ENCODE data around the gene ADGRL3.
"Not testable (repeated sequence)": the region's sequence is repeated elsewhere in the genome, so short reads cannot be mapped to it uniquely, and the experiment has no call there.

ADGRL3 gene

DNA sequence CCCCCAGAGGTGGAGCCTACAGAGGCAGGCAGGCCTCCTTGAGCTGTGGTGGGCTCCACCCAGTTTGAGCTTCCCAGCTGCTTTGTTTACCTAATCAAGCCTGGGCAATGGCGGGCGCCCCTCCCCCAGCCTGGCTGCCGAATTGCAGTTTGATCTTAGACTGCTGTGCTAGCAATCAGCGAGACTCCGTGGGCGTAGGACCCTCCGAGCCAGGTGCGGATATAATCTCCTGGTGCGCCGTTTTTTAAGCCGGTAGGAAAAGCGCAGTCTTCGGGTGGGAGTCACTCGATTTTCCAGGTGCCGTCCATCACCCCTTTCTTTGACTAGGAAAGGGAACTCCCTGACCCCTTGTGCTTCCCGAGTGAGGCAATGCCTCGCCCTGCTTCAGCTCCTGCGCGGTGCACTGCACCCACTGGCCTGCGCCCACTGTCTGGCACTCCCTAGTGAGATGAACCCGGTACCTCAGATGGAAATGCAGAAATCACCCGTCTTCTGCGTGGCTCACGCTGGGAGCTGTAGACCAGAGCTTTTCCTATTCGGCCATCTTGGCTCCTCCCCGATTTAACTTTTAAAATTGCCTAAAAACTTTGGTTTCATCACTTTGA lies 446.7 kb downstream of the ADGRL3 start:
- not testable (repeated sequence) for DNase-seq

DNA sequence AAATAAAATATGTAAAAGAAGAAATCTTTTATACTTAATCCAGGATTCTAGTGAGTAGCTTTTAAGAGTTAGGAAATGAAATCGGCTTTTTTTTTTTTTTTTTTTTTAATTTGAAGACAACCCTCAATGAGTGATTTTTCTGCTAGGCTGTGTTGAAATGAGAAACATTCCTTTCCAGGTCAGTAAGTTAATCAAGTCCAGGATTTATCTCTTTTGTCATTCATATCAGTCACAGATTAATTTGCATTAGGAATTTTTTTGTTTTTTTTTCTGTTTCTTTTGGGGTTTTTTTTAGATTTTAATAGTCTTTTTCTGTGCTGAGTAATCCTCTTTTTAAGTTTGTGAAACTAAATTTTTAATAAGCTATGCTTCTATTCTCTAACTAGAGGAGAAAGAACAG lies 448.1 kb downstream of the ADGRL3 start:
- DNase-seq: no peak

DNA sequence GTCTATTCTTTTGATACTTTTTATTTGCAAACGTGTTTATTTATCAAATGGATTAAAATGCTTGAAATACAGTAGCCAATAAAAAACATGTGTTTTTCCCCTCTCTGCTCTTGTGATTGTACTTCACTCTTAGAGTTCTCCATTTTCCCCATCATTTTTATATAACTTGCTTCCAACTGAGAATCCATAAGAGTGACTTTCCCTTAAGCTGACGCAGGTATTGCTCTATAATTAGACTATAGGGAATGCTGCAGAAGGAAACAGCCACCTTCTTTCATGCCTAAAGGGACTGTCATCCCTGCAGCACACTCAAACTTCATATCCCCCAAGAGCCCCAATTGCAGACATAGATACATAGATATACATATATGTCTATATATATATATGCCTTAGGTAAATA lies 456.9 kb downstream of the ADGRL3 start:
- DNase-seq: no peak

DNA sequence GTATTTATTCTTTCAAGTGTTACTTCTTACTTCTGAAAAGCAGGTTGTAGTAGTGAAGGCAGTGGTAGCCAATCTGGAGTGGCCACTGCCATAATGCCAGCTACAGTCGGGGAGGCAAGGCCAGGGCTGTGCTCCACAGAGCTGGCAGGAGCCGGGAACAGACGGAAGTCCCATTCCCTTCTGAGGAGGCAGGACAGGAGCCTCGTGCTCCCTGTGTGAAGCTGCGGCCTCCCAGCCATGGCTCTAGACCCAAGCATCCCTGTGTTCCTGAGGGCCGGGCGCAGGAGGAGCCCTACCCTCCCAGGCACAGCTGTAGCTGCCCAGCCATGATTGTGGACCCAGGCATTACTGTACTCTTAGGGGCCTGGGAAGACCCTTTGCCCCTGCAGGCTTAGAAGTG lies 461.8 kb downstream of the ADGRL3 start:
- DNase-seq: no peak

DNA sequence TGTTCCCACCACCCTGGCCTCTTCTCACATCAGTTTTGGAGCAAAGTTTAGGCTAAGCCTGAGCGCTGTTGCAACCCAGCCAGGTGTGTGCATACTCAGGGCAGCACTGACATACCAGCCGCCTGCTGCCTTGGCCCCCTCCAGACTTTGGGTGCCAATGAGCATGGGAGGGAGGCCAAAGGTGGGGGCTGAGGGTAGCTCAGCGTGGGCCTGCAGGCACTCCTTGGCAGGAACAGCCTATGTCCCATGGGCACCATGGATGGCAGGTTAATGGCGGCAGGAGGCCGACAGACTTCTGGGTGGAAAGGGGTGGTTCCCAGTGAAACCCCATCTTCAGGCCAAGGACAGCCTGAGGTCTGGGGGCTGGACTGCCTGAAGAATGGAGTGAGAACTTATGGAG lies 462.2 kb downstream of the ADGRL3 start:
- DNase-seq: no peak

DNA sequence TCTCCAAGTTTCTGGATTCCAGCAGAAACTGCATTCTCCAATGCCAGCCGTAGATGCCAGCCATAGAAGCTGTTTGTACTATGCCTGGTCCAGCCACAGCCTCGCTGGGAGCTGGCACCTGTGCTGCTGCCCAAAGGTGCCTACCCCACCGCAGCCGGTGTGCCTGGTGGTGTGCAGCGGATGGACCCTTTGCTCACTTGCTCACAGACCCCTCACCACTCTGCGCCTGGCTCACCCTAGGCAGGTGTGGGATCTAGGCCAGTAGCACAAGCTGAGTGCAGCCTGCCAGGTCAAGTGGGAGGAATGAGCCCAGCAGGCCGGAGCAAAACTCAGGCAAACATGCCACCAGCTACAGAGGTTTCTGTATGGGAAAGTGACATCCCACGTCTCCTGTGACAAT lies 463.2 kb downstream of the ADGRL3 start:
- no peak for DNase-seq

DNA sequence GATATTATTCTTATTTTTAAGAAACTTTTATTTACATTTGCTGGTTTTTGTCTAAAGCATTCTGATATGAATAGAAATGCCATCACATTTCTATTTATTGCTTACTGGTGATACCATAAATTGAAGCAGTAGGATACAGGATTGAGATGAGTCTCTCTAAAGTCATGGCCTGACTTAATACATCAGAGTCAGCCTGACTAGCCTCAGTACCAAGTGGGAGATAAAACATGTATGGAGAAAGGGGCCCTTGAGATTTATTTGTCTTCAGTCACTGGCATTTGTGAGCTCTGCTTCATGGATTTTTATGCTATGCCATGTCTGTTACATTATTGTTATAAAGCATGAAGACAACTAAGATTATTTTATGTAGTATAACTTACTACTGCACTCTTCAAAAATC lies 465.5 kb downstream of the ADGRL3 start:
- no peak for DNase-seq

DNA sequence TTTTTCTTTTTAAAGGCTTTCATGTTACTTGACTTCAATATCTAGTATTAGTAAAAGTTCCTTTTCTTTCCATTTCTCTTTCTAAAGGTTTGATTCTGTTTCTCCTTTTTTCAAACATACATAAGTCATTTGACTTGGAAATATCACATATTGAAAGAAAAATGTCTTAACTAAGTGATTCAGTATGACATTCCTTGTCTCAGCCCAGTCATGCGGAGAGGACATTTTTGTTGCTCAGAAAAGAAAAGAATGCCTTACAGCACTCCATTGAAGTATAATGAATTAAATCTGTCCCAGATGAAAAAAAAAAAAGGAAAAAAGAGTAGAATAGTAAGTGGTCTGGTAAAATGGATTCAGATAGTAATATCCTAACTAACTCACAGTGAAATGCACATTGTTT lies 466.1 kb downstream of the ADGRL3 start:
- peak in 1 of 14 donors; percentile 8 for DNase-seq

DNA sequence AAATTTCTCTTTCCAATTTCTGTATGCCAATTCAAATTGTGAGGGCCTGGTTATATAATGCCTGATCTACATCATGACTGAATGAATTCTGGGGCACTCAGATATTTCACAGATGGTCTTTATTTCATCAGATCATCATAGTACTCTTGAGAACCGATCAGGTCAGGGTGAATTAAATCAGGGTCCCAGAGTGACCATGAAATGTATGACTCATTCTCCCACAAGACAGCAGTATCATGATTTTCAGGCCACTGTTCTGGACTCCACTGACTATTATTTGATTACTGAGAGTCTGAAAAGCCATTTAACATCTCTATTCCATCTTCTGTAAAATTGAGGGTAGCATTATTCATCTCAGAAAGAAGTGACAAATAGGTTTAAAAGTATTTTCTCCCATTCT lies 471.5 kb downstream of the ADGRL3 start:
- DNase-seq: no peak

DNA sequence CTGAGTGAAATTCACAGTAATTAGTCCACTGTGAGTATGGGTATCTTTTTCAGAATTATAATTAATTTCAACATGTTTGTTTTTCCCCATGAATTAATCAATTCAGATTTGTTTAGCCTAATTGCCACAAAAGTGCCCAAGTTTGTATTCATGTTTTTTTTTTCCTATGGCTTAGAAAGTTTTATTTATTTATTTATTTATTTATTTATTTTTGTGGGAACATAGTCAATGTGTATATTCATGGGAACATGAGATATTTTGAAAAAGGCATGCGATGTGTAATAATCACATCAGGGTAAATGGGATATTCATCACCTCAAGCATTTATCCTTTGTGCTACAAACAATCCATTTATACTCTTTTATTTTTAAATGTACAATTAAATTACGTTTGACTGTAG lies 475.3 kb downstream of the ADGRL3 start:
- DNase-seq: no peak

DNA sequence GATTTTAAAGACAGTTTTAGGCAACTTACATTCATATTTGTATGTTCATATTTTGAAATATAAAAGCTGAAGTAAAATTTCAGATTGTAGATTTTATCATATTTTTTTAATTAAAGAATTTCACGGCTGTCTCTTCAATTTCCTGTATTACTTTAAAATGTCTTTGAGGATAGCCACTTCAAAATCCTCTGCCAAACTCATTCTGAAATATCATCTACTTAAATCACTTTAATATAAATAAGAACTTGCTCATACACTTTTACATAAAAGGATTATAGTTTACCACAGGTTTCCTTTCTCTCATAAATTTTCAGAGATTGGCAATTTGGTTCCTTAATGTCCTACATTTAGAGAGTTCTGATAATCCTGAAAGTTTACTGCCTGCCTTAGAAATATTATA lies 478.2 kb downstream of the ADGRL3 start:
- no peak for DNase-seq

DNA sequence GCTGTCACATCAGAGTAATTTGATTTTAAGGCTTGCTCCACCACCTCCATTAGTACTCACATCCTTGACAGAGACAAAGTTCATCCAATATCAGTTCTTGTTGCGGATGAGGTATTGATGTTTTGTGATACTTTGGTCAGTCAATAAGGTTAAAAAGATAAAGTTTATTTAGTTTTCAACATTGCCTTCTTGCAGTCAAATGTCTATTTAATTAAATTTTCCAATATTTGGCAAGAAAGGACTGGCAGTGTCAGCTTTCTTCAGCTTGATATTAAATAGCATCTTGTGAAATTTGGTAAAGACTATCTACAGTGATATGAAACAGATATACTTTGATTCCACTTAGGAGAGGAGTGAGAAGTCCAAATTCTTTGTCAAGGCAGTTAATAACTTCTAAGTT lies 493.4 kb downstream of the ADGRL3 start:
- DNase-seq: no peak

DNA sequence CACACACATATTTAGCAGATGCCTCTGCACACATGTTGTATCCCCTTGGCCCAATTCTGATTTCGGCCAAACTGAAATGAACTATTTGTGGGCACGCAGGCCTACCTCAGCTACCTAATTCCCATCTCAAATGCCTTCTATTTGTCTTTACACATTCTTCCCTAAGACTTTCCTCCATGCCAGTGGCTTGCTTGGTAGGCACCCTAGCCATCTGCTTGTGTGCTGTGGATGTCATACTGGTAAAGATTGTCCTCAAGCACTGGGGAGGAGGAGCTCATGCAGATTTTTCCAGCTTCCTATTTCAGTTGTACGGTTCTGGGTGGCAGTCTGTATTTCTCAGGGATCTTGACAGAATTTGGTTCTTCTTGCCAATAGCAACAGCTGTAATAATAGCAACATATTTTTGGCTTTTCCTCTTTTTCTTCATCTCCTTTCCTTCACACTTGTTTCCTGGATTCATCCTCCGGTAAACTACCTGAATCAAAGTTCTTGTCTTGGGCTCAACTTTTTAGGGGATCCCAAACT lies 514.3 kb downstream of the ADGRL3 start:
- no peak for DNase-seq

DNA sequence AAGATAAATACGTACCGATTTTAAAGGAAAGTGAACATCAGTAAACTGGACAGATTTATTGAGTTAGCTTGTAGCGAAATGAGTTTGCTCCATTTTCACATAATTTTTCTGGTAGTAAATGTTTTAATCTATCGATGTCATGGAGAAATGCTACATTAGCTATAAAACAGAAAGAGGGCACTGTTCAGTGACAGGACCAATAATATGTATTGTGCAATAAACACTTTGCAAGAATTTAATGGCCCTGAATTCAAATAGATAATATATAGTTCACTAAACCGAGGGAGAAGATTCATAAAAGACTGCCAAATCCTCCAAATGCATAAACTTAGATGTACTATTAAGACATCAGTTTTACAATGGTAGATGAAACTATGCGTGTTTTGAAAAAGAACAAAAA lies 516.3 kb downstream of the ADGRL3 start:
- DNase-seq: no peak

DNA sequence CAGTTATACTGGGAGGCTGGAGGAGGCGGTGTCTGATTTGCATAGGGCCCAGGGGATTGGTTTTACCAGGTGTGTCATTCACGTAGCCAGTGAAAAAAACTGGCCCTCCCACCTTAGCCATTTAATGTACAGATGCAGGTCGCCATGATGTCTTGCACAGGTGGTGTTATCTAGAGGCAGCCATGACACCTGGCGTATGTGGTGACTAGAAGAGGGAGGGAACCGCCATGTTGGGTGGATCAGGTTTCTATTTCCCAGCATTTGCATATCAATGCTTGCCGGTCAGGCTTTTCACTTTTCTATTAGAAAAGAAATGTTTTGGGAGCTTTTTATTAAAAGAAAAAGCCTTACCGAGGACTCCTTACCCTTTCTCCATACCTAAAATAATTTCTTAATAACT lies 523.4 kb downstream of the ADGRL3 start:
- DNase-seq: no peak

DNA sequence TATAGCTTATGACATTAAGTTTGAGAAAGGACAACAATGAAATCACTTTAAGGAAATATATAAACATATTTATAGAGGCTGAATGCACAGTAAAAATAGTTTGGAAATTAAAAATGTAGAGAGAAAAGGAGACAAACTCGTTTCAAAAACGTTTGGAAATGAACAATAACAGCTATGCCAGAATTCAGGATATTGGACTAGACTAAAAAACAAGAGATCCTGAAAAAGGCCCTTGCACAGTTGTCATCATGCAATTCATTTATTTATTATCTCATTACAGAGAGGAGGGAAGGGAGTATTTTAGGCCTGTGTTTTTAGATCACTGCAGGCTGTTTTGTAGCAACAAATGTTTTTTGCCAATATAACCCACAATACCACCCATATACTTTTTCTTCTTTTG lies 527.2 kb downstream of the ADGRL3 start:
- no peak for DNase-seq

DNA sequence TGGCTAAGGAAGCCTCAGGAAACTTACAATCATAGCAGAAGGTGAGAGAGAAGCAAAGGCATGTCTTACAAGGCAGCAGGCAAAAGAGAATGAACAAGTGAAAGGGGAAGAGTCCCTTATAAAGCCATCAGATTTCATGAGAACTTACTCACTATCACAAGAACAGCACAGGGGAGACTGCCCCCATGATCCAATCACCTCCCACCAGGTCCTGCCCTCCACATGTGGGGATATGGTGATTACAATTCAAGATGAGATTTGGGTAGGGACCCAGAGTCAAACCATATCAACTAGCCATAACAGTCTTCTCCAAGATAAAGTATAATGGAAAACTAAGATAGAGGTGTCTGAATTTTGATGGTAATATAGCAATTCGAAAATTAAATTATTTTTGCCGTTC lies 534.3 kb downstream of the ADGRL3 start:
- DNase-seq: no peak

DNA sequence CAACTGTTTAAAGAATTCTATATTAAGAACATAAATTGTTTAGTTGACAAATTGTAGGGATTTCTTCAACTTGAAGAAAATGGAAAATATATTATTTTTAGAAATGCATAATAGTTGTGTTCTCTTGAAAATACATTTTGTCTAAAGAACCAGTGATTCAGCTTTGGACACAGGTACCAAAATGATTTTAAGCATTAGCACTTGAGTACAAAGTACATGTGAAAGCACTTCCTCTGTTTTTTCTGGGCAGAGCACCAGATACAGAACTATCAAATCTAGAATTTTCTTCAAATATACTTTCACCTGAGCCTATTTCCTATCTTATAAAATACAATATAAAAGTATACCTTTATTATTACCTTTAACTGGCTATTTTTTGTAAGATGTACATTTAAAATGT lies 539.8 kb downstream of the ADGRL3 start:
- DNase-seq: no peak

DNA sequence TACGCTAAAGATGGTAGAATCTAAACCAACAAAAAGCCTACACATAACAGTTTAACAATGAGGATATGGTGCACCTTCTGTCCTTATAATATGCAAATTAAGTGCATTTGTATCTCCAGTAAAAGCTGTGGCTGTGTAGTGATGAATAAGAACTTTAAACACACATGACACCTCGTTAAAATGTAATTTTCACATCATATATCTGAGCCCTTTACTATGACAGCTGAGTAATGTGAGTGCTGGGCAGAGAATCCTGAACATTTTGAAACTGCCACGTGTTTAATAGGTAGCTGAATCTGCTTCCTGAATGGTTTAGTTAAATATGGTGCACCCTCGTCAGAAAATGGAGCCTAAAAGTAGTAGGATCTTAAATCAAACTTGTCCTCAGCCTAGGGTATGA lies 540.8 kb downstream of the ADGRL3 start:
- DNase-seq: no peak

DNA sequence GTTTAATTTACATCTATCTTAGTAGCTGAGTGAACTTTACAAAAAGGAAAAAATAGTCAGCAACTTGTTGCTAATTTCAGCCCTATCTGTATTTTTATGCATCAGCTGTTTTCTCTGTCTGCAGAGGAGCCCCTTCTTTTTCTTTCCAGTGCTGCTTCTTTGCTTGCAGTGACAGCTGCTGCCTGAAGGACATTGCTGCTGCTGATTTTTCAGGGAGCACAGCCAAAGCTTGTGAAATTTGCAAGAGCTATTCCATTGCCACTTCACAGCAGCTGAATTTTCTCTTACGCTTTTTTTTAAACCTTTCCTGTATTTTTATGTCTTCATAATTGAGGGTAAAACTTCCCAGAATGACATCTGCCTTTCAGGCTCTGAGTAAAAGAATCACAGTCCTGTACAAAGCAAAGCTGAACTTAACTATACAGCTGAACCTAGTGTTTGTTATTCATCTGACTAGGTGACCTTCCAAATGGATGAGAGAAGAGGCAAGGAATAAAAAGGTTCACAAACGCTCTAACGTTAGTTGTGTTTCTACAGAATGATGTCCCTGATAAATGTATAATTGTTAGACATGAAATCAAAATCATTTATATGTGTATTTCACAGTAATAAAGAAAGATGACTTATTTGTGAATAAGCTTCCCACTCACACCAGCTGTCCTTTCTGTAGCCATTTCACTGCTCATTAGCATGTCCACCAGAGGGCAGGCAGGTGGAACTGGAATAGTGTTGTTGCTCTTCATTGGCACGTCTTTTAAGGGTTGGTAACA lies 541.4 kb downstream of the ADGRL3 start:
- DNase-seq: peak in 6 of 14 donors; percentile 0 to 28 (median 6)

DNA sequence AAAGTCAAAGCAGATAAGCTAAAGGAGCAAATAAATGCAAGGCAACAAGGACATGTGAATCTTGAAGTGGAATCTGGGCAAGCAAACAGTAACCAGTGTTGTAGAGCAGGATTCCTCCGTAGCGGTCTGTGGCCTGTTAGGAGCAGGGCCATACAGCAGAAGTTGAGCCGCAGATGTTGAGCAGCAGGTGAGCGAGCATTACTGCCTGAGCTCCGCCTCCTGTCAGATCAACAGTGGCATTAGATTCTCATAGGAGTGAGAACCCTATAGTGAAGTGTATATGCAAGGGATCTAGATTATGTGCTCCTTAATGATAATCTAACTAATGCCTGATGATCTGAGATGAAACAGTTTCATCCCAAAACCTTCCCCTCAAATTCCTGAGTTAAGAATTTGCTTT lies 550.7 kb downstream of the ADGRL3 start:
- DNase-seq: no peak

DNA sequence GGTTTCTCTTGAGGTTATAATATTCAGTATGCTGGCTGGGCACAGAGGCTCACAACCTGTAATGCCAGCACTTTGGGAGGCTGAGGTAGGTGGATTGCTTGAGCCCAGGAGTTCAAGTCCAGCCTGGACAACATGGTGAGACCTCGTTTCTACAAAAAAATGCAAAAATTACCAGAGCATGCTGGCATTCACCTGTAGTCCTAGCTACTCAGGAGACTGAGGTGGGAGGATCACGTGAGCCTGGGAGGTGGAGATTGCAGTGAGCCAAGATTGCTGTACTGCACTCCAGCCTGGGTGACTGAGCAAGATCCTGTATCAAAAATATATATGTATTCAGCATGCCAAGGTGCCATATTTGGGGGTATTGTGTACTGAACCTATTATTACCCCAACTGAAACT lies 552.5 kb downstream of the ADGRL3 start:
- DNase-seq: no peak

DNA sequence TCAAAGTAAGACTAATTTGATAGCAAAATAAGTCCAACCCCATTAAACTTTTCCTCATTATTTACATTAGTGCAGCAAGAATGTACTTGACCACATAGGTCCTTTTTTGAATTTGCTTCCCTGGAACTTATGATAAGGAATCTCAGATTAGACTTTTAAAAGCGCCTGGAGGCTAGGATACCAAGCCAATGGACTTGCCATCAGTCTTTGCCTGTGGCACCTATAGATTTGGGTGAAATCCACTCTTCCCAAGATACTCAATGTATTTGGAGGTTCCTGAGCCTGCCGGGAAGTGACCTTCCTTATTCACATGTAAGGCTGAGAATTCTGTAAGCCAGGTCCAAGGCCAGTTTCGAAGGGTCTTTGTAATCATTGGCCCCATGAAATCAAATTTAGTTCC lies 553.6 kb downstream of the ADGRL3 start:
- no peak for DNase-seq

DNA sequence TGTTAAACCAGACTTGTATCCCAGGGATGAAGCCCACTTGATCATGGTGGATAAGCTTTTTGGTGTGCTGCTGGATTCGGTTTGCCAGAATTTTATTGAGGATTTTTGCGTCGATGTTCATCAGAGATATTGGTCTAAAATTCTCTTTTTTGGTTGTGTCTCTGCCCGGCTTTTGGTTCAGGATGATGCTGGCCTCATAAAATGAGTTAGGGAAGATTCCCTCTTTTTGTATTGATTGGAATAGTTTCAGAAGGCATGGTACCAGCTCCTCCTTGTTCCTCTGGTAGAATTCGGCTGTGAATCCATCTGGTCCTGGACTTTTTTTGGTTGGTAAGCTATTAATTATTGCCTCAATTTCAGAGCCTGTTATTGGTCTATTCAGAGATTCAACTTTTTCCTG lies 556.8 kb downstream of the ADGRL3 start:
- not testable (repeated sequence) for DNase-seq

Data from C1 segment of cervical spinal cord (tissue), 14 donors.